Loucy (cell line): ENCODE data around the gene ZNF318.
"Not testable (repeated sequence)": the region's sequence is repeated elsewhere in the genome, so short reads cannot be mapped to it uniquely, and the experiment has no call there.

Experiments
- H2AFZ ChIP-seq: fragments of 200-600 bp; sonication (generic); 2 replicates; pipeline ENCODE4 v1.6.0; 2016; ENCODE audit warnings: antibody characterized with exemption, mild to moderate bottlenecking, low read length, moderate library complexity
- H3F3A ChIP-seq: fragments of 200-600 bp; 2 replicates; pipeline ENCODE4 v1.6.0; 2016; ENCODE audit warnings: antibody characterized with exemption, low read depth, mild to moderate bottlenecking
- H3K27me3 ChIP-seq: fragments of 200-600 bp; sonication (generic); 2 replicates; pipeline ENCODE4 v1.6.1; 2014; ENCODE audit warnings: low read length, mild to moderate bottlenecking; ENCODE audit not compliant: insufficient read depth, poor library complexity, severe bottlenecking
- H3K36me3 ChIP-seq: fragments of 200-600 bp; sonication (generic); 2 replicates; pipeline ENCODE4 v1.6.1; 2016; ENCODE audit warnings: low read length; ENCODE audit not compliant: insufficient read depth
- H3K4me1 ChIP-seq: fragments of 200-600 bp; sonication (generic); 2 replicates; pipeline ENCODE4 v1.5.1; 2014; ENCODE audit warnings: low read length, mild to moderate bottlenecking; ENCODE audit not compliant: insufficient read depth, poor library complexity, severe bottlenecking
- H3K4me2 ChIP-seq: fragments of 200-600 bp; sonication (generic); 2 replicates; pipeline ENCODE4 v1.6.0; 2014; ENCODE audit warnings: antibody characterized with exemption, low read length, low read depth, mild to moderate bottlenecking; ENCODE audit not compliant: poor library complexity, severe bottlenecking
- H3K4me3 ChIP-seq: fragments of 200-600 bp; sonication (generic); 2 replicates; pipeline ENCODE4 v1.5.1; 2014; ENCODE audit warnings: low read length, mild to moderate bottlenecking, mixed read lengths; ENCODE audit not compliant: poor library complexity, severe bottlenecking
- H3K79me2 ChIP-seq: fragments of 200-600 bp; sonication (generic); 2 replicates; pipeline ENCODE4 v1.6.1; 2014; ENCODE audit warnings: low read length; ENCODE audit not compliant: insufficient read depth
- H3K9ac ChIP-seq: fragments of 200-600 bp; sonication (generic); 2 replicates; pipeline ENCODE4 v1.6.0; 2014; ENCODE audit warnings: mild to moderate bottlenecking, low read depth, low read length, moderate library complexity; ENCODE audit not compliant: poor library complexity, severe bottlenecking
- H3K9me2 ChIP-seq: fragments of 200-600 bp; sonication (generic); replicated peaks from 2 replicates; pipeline ENCODE4 v1.6.1; 2016; ENCODE audit warnings: low read depth, low read length, mixed read lengths
- H3K9me3 ChIP-seq: fragments of 200-600 bp; sonication (generic); 2 replicates; pipeline ENCODE4 v1.6.1; 2014; ENCODE audit warnings: mild to moderate bottlenecking, antibody characterized with exemption, low read length, low read depth; ENCODE audit not compliant: insufficient read depth
- H4K20me1 ChIP-seq: fragments of 200-600 bp; sonication (generic); 2 replicates; pipeline ENCODE4 v1.6.0; 2014; ENCODE audit warnings: antibody characterized with exemption, low read length, mild to moderate bottlenecking; ENCODE audit not compliant: insufficient read depth, poor library complexity, severe bottlenecking
- CTCF ChIP-seq: fragments of 200-600 bp; sonication (generic); conservative IDR thresholded peaks from 2 replicates; pipeline ENCODE4 v1.5.1; 2014; ENCODE audit warnings: mild to moderate bottlenecking, antibody characterized with exemption, low read length
- EZH2phosphoT487 ChIP-seq: fragments of 200-600 bp; IDR thresholded peaks from 2 replicates; pipeline ENCODE4 v1.6.1; 2018; ENCODE audit warnings: antibody characterized with exemption, mild to moderate bottlenecking, moderate library complexity, borderline replicate concordance

Gene ZNF318, protein sequence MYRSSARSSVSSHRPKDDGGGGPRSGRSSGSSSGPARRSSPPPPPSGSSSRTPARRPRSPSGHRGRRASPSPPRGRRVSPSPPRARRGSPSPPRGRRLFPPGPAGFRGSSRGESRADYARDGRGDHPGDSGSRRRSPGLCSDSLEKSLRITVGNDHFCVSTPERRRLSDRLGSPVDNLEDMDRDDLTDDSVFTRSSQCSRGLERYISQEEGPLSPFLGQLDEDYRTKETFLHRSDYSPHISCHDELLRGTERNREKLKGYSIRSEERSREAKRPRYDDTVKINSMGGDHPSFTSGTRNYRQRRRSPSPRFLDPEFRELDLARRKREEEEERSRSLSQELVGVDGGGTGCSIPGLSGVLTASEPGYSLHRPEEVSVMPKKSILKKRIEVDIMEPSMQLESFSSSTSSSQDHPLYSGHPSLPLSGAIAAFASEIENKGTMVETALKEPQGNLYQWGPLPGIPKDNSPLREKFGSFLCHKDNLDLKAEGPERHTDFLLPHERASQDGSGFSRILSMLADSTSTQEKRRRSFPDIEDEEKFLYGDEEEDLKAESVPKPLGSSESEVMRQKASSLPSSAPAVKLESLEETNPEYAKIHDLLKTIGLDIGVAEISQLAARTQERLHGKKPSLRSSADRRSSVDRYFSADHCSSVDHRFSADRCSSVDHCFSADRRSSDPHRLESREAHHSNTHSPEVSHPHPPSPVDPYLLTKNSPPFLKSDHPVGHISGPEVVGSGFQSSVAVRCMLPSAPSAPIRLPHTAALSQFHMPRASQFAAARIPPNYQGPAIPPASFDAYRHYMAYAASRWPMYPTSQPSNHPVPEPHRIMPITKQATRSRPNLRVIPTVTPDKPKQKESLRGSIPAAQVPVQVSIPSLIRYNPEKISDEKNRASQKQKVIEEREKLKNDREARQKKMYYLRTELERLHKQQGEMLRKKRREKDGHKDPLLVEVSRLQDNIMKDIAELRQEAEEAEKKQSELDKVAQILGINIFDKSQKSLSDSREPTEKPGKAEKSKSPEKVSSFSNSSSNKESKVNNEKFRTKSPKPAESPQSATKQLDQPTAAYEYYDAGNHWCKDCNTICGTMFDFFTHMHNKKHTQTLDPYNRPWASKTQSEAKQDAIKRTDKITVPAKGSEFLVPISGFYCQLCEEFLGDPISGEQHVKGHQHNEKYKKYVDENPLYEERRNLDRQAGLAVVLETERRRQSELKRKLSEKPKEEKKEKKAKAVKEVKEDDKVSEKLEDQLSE (N-terminal part only)

GRCh38 chr6:43369174-43370002 lies at the start of gene ZNF318:
Gene ZNF318 (minus strand): TSS chr6:43369647. CDS start chr6:43369365, 282 bp downstream.
- no peak for TF ChIP-seq CTCF
- TF ChIP-seq EZH2phosphoT487, result no peak
- Histone ChIP-seq H3K9me2 (no peaks in the 10 kb centered on the region), H3K36me3 (0 out of 2 replicates have a peak, but pooled peaks cover 2% of the 10 kb centered on the region), H3F3A (no peaks in the 10 kb centered on the region), H3K9me3 (no peaks in the 10 kb centered on the region), H3K9ac (peak within 1 kb of the TSS; percentile 83), H3K27me3 (no peaks in the 10 kb centered on the region), H2AFZ (peak within 1 kb of the TSS; percentile 84), H3K4me2 (peak within 1 kb of the TSS; percentile 94), H3K4me3 (peak within 1 kb of the TSS; percentile 84), H3K79me2 (peaks cover 22% of the 10 kb centered on the region), H3K4me1 (peaks cover 42% of the 10 kb centered on the region), H4K20me1 (peaks cover 5% of the 10 kb centered on the region)

DNA sequence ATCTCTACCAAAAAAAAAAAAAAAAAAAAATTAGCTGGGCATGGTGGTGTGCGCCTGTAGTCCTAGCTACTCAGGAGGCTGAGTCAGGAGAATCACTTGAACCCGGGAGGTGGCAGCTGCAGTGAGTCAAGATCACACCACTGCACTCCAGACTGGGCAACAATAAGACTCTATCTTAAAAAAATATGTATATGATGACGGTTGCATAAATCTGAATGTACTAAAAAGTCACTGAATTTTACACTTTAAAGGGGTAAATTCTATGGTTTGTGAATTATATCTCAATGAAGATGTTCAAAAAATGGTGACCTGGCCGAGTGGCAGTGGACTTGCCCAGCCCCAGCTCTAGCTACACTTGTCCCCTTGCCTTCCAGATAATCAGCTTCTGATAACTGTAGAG lies 47.5 kb upstream of the ZNF318 start:
- Histone ChIP-seq H2AFZ (no peak overlapping the region), H3F3A (no peaks in the 10 kb centered on the region), H3K9me3 (no peaks in the 10 kb centered on the region), H3K27me3 (no peaks in the 10 kb centered on the region), H3K4me1 (no peaks in the 10 kb centered on the region), H3K36me3 (no peaks in the 10 kb centered on the region), H3K9ac (no peak overlapping the region), H4K20me1 (no peaks in the 10 kb centered on the region), H3K9me2 (no peaks in the 10 kb centered on the region), H3K4me2 (no peak overlapping the region), H3K79me2 (no peaks in the 10 kb centered on the region), H3K4me3 (no peak overlapping the region)
- no peak for TF ChIP-seq CTCF
- no peak for TF ChIP-seq EZH2phosphoT487

GRCh38 chr6:43415275-43415674 lies 45.8 kb upstream of the ZNF318 start:
- H4K20me1 ChIP-seq, H2AFZ ChIP-seq, H3K9ac ChIP-seq, H3K4me1 ChIP-seq, H3K4me3 ChIP-seq, H3F3A ChIP-seq, H3K4me2 ChIP-seq, H3K36me3 ChIP-seq, H3K9me3 ChIP-seq, H3K79me2 ChIP-seq, H3K9me2 ChIP-seq, H3K27me3 ChIP-seq: not testable (repeated sequence)
